Measurements from ENCODE around the gene ZBTB20. TPM values are rescaled to one million over a fixed set of nuclear protein-coding genes. Genes with fewer than 3 reads are reported as not detected.

ZBTB20 gene
- total RNA-seq, 1 experiment from 2014 or later: 10.7 TPM

GRCh38 chr3:114447545-114447944 is 699.5 kb downstream of the ZBTB20 start:
- intact Hi-C loops (cut with micrococcal nuclease): no loop called here
- Mint-ChIP-seq H3K27me3 (ENCODE audit: insufficient read depth, unreplicated experiment) (no peaks in the 10 kb centered on the region), H3K4me3 (ENCODE audit: unreplicated experiment) (peak overlapping the region; percentile 56), H3K36me3 (ENCODE audit: insufficient read depth, unreplicated experiment) (no peaks in the 10 kb centered on the region), H3K27ac (ENCODE audit: low read depth, unreplicated experiment) (peak overlapping the region; percentile 47), H3K9me3 (ENCODE audit: unreplicated experiment) (no peaks in the 10 kb centered on the region), H3K4me1 (ENCODE audit: insufficient read depth, unreplicated experiment) (peaks cover 37% of the 10 kb centered on the region)
- peak; percentile 5 for DNase-seq (ENCODE audit: unreplicated experiment)
- POLR2A ChIA-PET: interaction anchor here (0.6 to 1.3 kb wide), 4 partner anchors 11 to 1382 kb away, joined by 3 to 4 read pairs (median 3); no protein-coding TSS in a partner anchor
- TF ChIP-seq, protein P1, sequence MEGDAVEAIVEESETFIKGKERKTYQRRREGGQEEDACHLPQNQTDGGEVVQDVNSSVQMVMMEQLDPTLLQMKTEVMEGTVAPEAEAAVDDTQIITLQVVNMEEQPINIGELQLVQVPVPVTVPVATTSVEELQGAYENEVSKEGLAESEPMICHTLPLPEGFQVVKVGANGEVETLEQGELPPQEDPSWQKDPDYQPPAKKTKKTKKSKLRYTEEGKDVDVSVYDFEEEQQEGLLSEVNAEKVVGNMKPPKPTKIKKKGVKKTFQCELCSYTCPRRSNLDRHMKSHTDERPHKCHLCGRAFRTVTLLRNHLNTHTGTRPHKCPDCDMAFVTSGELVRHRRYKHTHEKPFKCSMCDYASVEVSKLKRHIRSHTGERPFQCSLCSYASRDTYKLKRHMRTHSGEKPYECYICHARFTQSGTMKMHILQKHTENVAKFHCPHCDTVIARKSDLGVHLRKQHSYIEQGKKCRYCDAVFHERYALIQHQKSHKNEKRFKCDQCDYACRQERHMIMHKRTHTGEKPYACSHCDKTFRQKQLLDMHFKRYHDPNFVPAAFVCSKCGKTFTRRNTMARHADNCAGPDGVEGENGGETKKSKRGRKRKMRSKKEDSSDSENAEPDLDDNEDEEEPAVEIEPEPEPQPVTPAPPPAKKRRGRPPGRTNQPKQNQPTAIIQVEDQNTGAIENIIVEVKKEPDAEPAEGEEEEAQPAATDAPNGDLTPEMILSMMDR (IDR thresholded peaks at IDR 0.05; ENCODE audit: unreplicated experiment): no peak
- CTCF ChIA-PET: interaction anchor here (0.6 to 3.0 kb wide), 14 partner anchors 8 to 297 kb away, joined by 3 to 33 read pairs (median 4); no protein-coding TSS in a partner anchor
- no TSS peak for BruUV-seq (replicated peaks)

- no peak overlapping the region for H3K4me3 Mint-ChIP-seq (ENCODE audit: unreplicated experiment)
- intact Hi-C loops (cut with micrococcal nuclease): no loop called here
- H3K27ac Mint-ChIP-seq (ENCODE audit: low read depth, unreplicated experiment): no peak overlapping the region
- ChIA-PET POLR2A (interaction anchor here (1.3 to 2.1 kb wide), 2 partner anchors 8 to 52 kb away, joined by 4 to 11 read pairs; no protein-coding TSS in a partner anchor), CTCF (interaction anchor here (1.1 to 2.6 kb wide), 5 partner anchors 14 to 86 kb away, joined by 3 to 33 read pairs (median 9); no protein-coding TSS in a partner anchor)
- H3K36me3 Mint-ChIP-seq (ENCODE audit: insufficient read depth, unreplicated experiment): no peaks in the 10 kb centered on the region
- TF ChIP-seq, protein P1 (IDR thresholded peaks at IDR 0.05; ENCODE audit: unreplicated experiment): no peak
- BruUV-seq (replicated peaks): no TSS peak
- no peaks in the 10 kb centered on the region for H3K9me3 Mint-ChIP-seq (ENCODE audit: unreplicated experiment)
- no peak for DNase-seq (ENCODE audit: unreplicated experiment)
- no peaks in the 10 kb centered on the region for H3K27me3 Mint-ChIP-seq (ENCODE audit: insufficient read depth, unreplicated experiment)
- H3K4me1 Mint-ChIP-seq (ENCODE audit: insufficient read depth, unreplicated experiment): peaks cover 44% of the 10 kb centered on the region
Measured at GRCh38 chr3:114446600-114446999, 700.5 kb downstream of the ZBTB20 start.

GRCh38 chr3:114445233-114445632 is 701.9 kb downstream of the ZBTB20 start:
- Mint-ChIP-seq H3K27ac (ENCODE audit: low read depth, unreplicated experiment) (no peak overlapping the region), H3K4me1 (ENCODE audit: insufficient read depth, unreplicated experiment) (peaks cover 39% of the 10 kb centered on the region), H3K4me3 (ENCODE audit: unreplicated experiment) (no peak overlapping the region), H3K9me3 (ENCODE audit: unreplicated experiment) (no peaks in the 10 kb centered on the region), H3K27me3 (ENCODE audit: insufficient read depth, unreplicated experiment) (no peaks in the 10 kb centered on the region), H3K36me3 (ENCODE audit: insufficient read depth, unreplicated experiment) (no peaks in the 10 kb centered on the region)
- no TSS peak for BruUV-seq (replicated peaks)
- CTCF ChIA-PET: interaction anchor here (0.6 to 4.0 kb wide), 2 partner anchors 26 to 27 kb away, joined by 3 to 19 read pairs; no protein-coding TSS in a partner anchor
- no peak for DNase-seq (ENCODE audit: unreplicated experiment)
- TF ChIP-seq, protein P1 (IDR thresholded peaks at IDR 0.05; ENCODE audit: unreplicated experiment): no peak
- intact Hi-C loops (cut with micrococcal nuclease): no loop called here
- POLR2A ChIA-PET: interaction anchor here (0.5 to 2.1 kb wide), 3 partner anchors 9 to 665 kb away, joined by 3 to 11 read pairs (median 3); no protein-coding TSS in a partner anchor

- ChIA-PET POLR2A (interaction anchor here (0.7 to 2.1 kb wide), 3 partner anchors 10 to 233 kb away, joined by 3 to 11 read pairs (median 3); no protein-coding TSS in a partner anchor), CTCF (interaction anchor here (4.0 kb wide), 1 partner anchor 25 kb away, joined by 19 read pairs; no protein-coding TSS in a partner anchor)
- no peaks in the 10 kb centered on the region for H3K27me3 Mint-ChIP-seq (ENCODE audit: insufficient read depth, unreplicated experiment)
- no peaks in the 10 kb centered on the region for H3K36me3 Mint-ChIP-seq (ENCODE audit: insufficient read depth, unreplicated experiment)
- BruUV-seq (replicated peaks): no TSS peak
- H3K27ac Mint-ChIP-seq (ENCODE audit: low read depth, unreplicated experiment): no peak overlapping the region
- intact Hi-C loops (cut with micrococcal nuclease): no loop called here
- no peaks in the 10 kb centered on the region for H3K9me3 Mint-ChIP-seq (ENCODE audit: unreplicated experiment)
- no peak overlapping the region for H3K4me3 Mint-ChIP-seq (ENCODE audit: unreplicated experiment)
- peaks cover 35% of the 10 kb centered on the region for H3K4me1 Mint-ChIP-seq (ENCODE audit: insufficient read depth, unreplicated experiment)
- no peak for DNase-seq (ENCODE audit: unreplicated experiment)
- TF ChIP-seq, protein P1 (IDR thresholded peaks at IDR 0.05; ENCODE audit: unreplicated experiment): no peak
Measured at GRCh38 chr3:114444216-114444615, 702.9 kb downstream of the ZBTB20 start.

Measured in MCF 10A (cell line).